22Rv1 (cell line): ENCODE data around the gene RASSF4.

Experiments
- H3K27ac ChIP-seq: fragments of 450-650 bp; 2 replicates; pipeline ENCODE4 v1.5.1; 2017
- ZFX ChIP-seq: fragments of 450-650 bp; IDR thresholded peaks from 2 replicates; pipeline ENCODE4 v1.6.1; 2017; ENCODE audit warnings: antibody characterized with exemption, borderline replicate concordance
- TF ChIP-seq, protein P1 (sequence below): fragments of 450-650 bp; IDR thresholded peaks from 2 replicates; pipeline ENCODE4 v1.5.1; 2017; ENCODE audit warnings: mild to moderate bottlenecking

Gene RASSF4

DNA sequence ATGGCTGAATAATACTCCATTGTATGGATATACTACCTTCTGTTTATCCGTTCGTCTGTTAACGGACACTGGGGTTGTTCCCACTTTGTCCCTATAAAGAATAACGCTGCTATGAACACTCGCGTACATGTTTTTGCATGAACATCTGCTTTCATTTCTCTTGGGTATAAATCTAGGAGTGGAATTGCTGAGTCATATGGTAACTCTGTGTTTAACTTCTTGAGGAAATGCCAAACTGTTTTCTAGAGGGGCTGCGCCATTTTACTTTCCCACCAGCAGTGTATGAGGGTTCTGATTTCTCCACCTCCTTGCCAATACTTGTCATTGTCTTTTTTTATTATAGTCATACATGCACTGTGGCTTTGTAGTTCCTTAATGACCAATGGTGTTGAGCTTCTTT is 20.6 kb upstream of the RASSF4 start:
- no peak overlapping the region for H3K27ac ChIP-seq
- TF ChIP-seq, protein P1, sequence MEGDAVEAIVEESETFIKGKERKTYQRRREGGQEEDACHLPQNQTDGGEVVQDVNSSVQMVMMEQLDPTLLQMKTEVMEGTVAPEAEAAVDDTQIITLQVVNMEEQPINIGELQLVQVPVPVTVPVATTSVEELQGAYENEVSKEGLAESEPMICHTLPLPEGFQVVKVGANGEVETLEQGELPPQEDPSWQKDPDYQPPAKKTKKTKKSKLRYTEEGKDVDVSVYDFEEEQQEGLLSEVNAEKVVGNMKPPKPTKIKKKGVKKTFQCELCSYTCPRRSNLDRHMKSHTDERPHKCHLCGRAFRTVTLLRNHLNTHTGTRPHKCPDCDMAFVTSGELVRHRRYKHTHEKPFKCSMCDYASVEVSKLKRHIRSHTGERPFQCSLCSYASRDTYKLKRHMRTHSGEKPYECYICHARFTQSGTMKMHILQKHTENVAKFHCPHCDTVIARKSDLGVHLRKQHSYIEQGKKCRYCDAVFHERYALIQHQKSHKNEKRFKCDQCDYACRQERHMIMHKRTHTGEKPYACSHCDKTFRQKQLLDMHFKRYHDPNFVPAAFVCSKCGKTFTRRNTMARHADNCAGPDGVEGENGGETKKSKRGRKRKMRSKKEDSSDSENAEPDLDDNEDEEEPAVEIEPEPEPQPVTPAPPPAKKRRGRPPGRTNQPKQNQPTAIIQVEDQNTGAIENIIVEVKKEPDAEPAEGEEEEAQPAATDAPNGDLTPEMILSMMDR: no peak
- TF ChIP-seq ZFX: no peak

DNA sequence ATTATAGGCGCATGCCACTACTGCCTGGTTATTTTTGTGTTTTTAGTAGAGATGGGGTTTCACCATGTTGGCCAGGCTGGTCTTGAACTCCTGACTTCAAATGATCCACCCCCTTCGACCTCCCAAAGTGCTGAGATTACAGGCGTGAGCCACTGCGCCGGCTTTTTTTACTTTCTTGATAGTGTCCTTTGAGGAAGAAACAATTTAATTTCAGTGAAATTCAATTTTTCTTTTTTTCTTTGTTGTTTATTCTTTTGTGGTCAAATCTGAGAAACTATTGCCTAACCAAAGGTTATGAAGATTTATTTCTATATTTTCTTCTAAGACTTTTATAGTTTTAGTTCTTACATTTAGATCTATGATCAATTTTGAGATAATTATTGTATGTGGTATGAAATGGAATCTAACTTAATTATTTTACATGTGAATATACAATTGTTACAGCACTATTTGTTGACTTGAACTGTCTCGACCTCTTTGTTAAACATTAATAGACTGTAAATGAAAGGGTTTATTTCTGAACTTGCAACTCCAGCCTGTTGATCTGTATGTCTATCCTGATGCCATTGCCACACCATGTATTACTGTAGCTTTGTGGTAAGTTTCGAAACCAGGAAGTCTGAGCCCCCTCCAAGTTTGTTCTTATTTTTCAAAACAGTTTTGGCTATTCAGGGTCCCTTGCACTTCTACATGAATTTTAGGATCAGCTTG is 19.8 kb upstream of the RASSF4 start:
- TF ChIP-seq, protein P1: no peak
- TF ChIP-seq ZFX: no peak
- no peak overlapping the region for H3K27ac ChIP-seq

DNA sequence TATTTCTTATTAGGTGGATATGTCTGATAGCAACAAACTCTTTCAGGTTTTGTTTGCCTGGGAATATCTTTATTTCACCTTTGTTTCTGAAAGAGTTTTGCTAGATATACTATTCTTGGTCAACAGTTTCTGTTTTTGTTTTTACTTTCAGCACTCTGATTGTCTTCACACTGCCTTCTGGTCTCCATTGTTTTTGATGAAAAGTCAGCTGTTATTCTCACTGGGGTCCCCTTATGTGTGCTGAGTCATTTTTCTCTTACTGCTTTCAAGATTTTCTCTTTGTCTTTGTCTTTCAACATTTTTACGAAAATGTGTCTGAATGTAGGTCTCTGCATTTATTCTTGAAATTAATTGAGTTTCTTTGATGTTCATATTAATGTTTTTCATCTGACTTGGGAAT is 15.2 kb upstream of the RASSF4 start:
- no peak for TF ChIP-seq ZFX
- TF ChIP-seq, protein P1: no peak
- no peak overlapping the region for H3K27ac ChIP-seq

DNA sequence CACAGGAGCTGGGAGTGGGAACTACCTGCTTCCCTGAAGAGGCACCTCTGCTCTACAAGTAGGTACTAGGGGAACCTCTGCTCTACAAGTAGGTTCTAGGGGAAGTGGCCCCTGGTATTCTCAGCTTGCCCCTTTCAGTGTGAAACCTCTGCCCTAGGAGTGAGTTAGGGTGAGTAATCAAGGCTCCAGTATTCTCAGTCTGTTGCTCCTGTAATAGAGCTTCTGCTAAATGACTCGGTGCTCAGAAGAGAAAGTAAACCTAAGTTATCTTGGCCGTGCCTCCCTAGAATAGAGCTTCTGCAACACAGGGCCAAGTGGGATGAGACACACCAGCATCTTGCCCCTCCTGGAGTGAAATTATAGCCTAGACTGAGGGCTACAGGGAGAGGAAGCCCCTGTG is 13.4 kb upstream of the RASSF4 start:
- TF ChIP-seq, protein P1: no peak
- TF ChIP-seq ZFX: no peak
- no peak overlapping the region for H3K27ac ChIP-seq

DNA sequence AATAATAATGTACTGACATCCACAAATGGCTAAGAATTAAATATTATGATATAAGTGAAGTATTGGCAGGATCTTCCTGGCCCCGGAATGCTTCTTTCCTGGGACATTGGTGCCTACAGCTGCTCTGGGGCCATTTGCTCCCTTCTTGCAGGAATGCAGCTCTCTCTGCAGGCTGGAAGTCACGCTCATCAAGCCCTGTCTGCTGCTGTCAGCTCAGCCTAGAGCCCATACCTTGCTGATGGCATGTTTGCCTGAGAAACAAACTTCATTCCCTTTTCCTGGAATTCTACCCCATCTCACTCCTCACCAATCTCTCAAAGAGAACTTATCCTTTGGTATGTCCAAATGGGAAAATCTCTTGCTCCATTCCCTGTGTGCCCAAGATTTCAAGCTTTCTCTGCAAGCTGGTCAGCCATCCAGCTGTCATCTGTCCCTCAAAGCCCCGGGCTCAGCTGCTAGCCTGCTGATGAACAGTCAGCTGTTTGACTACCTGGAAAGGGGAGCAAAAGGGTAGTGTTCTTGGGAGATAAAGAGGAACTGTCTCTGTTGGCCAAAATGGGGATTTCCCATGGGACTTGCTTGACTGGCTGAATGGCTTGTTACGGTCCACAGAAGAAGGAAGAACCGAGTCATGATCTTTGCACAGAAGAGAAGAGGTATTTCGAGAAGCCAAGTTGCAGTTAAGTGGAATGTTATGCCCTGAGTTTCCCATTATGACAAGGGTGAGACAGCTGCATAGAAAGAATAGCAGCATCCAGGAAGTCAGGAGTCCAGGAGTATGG is 12.0 kb upstream of the RASSF4 start:
- no peak overlapping the region for H3K27ac ChIP-seq
- no peak for TF ChIP-seq ZFX
- TF ChIP-seq, protein P1: no peak

DNA sequence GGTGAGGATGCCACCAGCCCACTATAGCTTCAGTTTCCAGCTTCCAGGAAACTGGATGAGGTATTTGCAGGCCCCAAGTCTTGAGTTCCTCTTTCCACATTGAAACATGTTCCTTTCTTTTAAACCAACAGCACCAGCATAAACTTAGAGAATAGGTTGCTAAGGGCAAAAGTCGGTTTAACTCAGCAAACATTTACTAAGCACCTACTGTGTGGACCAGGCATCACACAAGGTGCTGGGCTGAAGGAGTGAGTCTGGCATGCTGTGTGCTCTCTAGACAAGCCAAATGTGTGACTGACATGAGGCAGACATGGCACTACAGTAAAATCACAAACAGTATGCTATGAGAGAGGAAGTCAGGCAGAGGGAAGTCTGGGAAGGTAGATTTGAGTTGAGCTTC is 11.0 kb upstream of the RASSF4 start:
- TF ChIP-seq, protein P1: no peak
- TF ChIP-seq ZFX: no peak
- H3K27ac ChIP-seq: no peak overlapping the region

DNA sequence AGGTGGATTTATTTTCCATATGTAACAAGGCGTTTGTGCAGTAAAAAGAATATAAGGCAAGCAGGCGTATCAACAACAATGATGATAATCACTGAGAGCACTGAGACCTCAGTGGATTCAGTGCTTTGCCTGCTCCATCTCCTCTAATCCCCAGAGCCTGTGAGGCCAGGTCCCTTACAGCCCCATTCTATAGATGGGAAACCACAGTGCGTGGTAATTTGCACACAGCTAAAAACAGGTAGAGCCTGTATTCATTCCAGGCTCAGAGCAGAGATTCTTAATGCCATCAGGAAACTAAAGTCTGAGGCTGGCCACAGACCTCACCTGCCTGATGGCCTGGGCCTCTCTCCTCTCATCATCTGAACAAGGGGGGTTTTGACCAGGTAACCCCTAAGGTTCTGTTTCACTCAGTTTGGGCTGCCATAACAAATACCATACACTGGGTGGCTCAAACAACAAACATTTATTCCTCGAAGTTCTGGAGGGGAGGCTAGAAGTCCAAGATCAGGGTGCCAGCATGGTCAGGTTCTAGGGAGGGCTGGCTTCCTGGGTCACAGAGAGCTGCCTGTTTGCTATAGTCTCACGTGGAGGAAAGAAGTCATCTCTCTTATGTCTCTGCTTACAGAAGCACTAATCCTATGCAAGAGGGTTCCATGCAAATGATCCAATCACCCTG is 10.3 kb upstream of the RASSF4 start:
- TF ChIP-seq ZFX: no peak
- TF ChIP-seq, protein P1: no peak
- H3K27ac ChIP-seq: no peak overlapping the region
